RWPE1 (cell line): ENCODE data around the gene STXBP2.

Experiments
- CTCF ChIA-PET: fragments of 350-600 bp; sonication (Branson Sonifier 250); formaldehyde crosslinking; extraction: SDS; loops from one replicate; lab custom pipeline; 2021; lab: Yijun Ruan, JAX
- POLR2A ChIA-PET: fragments of 400-600 bp; formaldehyde crosslinking; extraction: SDS; loops from one replicate; lab custom pipeline; 2020; ENCODE audit warnings: antibody characterized with exemption; ENCODE audit not compliant: low non-redundant PET; lab: Yijun Ruan, JAX
- DNase-seq: peaks from one replicate; pipeline ENCODE4 v3.0.0; 2012; ENCODE audit warnings: low spot score
- H3K27ac ChIP-seq: fragments of 450-650 bp; 2 replicates; pipeline ENCODE4 v1.5.1; 2017
- TF ChIP-seq, protein P1 (sequence below): fragments of 450-650 bp; conservative IDR thresholded peaks from 2 replicates; pipeline ENCODE4 v1.5.1; 2017; ENCODE audit warnings: low read depth, mild to moderate bottlenecking

The STXBP2 gene

DNA sequence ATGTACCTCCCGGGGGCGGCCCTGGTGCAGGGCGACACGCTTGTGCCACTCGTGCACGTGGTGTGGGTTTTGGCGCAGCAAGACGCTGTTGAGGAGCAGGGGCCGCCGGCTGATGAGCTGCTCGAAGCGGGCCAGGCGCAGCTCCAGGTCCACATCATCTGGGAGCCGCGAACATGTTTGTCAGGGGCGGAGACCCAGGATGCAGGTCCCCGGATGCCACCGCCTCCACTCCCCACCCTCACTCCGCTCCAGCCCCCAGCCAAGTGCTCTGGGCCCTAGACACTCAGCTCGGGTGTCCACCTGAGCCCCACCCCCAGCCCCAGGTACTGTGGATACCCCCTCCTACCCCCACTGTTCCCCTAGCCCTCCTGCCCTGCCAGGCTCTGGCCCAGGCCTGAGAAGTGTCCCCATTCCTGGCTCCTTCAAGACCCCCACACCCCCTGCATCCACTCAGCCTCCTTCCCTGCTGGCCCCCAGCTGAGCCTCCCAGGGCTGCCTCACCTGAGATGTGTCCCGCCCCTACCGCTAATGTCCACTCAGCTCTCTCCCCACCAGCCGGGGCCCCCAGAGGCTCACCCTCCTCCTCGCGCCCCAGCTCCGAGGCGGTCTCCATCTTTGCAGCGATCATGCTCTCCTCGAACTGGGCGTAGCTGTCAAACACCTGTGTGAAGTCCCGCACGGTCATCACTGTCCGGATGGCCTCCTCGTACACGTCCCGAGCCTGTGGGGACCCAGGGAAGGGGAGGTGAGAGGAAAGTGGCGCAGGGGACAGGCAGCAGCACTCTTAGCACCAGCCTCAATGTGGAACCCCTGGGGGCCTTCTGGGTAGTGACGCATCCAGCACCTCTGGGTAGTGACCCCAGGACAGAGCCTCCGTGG, 12.9 kb upstream of the STXBP2 start:
- no peak for DNase-seq
- H3K27ac ChIP-seq, result no peak overlapping the region
- CTCF ChIA-PET, result interaction anchor here (0.6 kb wide), 1 partner anchor 58 kb away, joined by 3 read pairs; no protein-coding TSS in a partner anchor
- TF ChIP-seq, protein P1, sequence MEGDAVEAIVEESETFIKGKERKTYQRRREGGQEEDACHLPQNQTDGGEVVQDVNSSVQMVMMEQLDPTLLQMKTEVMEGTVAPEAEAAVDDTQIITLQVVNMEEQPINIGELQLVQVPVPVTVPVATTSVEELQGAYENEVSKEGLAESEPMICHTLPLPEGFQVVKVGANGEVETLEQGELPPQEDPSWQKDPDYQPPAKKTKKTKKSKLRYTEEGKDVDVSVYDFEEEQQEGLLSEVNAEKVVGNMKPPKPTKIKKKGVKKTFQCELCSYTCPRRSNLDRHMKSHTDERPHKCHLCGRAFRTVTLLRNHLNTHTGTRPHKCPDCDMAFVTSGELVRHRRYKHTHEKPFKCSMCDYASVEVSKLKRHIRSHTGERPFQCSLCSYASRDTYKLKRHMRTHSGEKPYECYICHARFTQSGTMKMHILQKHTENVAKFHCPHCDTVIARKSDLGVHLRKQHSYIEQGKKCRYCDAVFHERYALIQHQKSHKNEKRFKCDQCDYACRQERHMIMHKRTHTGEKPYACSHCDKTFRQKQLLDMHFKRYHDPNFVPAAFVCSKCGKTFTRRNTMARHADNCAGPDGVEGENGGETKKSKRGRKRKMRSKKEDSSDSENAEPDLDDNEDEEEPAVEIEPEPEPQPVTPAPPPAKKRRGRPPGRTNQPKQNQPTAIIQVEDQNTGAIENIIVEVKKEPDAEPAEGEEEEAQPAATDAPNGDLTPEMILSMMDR, result no peak
- POLR2A ChIA-PET, result interaction anchor here (0.6 kb wide), 1 partner anchor 190 kb away, joined by 13 read pairs; no protein-coding TSS in a partner anchor

GRCh38 chr19:7624810-7625209, 12.1 kb upstream of the STXBP2 start:
- no peak overlapping the region for H3K27ac ChIP-seq
- TF ChIP-seq, protein P1, result no peak
- ChIA-PET CTCF (no interaction called here), POLR2A (interaction anchor here (0.6 kb wide), 1 partner anchor 189 kb away, joined by 13 read pairs; no protein-coding TSS in a partner anchor)
- DNase-seq, result no peak

DNA sequence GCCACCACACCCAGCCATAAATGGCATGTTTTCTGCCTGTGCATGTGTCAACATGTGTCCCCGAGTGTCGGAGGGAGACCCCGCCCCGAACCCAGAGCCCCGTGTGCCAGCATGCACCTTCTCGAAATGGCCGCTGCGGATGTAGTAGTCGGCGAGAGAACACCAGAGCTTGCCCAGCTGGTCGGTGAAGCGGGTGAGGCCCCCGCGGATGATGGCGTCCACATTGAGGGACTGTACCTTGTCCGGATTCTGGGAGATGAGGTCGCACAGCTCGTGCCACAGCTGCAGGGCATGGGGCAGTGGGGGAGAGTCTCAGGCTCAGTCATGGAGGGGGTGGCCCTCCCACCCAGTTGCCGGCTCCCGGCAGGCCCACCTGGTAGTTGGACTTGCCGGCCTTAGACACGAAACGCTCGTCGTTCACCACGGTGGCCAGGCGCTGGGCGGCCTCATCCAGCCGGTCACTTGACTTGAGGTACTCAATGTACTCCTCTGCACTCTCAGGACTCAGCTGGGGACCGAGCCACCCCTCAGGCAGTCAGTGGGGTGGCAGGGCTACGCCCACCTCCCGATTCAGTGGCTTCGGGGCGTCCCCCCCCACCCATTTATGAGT, 11.0 kb upstream of the STXBP2 start:
- TF ChIP-seq, protein P1, result no peak
- no peak for DNase-seq
- ChIA-PET CTCF (interaction anchor here (0.5 kb wide), 1 partner anchor 70 kb away, joined by 4 read pairs; no protein-coding TSS in a partner anchor), POLR2A (no interaction called here)
- H3K27ac ChIP-seq, result no peak overlapping the region

DNA sequence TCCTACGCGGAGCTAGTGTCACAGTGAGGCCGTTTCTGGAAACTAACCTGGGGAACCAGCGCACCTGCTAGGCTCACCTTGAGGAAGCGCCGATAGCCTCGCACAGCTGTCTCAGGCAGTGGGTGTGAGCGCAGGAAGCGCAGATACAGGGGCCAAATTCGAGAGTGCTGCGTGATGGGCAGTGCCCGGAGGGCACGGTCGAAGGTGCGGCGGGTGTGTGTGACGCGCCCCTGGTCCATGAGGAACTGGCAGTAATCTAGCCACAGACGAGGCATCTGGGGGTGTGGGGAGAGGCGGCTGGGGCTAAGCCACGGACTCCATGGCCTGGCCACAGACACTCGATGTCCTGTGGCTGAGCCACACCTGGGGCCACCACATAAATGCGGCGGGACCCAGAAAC, 9.7 kb upstream of the STXBP2 start:
- CTCF ChIA-PET, result interaction anchor here (1.1 kb wide), 1 partner anchor 9 kb away, joined by 3 read pairs; no protein-coding TSS in a partner anchor
- DNase-seq, result no peak
- TF ChIP-seq, protein P1, result no peak
- no peak overlapping the region for H3K27ac ChIP-seq
- POLR2A ChIA-PET, result no interaction called here

DNA sequence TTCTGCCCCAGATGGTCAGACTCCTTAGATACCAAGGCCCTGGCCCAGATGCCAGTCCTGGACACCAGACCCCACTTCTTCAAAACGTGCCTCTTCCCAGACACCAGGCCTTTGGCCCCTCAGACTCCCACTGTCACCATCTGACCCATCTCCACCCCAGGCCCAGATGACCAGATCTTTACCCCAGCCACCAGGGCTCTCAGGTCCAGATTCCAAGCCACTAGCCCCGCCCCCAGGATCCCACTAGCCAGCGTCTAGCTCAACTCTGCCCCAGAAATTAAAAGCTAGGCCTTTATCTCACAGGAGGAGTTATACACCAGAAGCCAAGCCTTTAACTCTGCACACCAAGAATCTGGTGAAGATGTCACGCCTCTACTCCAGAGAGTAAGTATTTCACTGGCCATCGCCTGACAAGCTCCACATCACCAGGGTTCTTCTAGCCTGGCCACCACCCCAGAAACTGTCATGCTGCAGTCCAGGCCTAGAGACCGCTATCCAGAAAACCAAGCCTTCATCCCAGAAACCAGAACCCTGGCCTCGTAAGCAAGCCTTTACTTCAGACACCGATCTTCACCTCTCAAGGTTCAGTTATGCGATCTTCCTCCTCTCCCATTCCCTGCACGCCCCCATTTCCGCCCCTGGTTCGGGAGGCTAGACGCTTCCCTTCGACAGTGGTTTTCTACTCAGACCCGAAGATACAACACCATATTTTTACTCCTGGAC, 8.2 kb upstream of the STXBP2 start:
- H3K27ac ChIP-seq, result peak overlapping the region; percentile 64
- CTCF ChIA-PET, result interaction anchor here (1.8 kb wide), 1 partner anchor 61 kb away, joined by 9 read pairs; no protein-coding TSS in a partner anchor
- no peak for DNase-seq
- POLR2A ChIA-PET, result interaction anchor here (0.8 to 1.7 kb wide), 3 partner anchors 9 to 182 kb away, joined by 3 to 5 read pairs (median 4); no protein-coding TSS in a partner anchor
- TF ChIP-seq, protein P1, result no peak
